HepG2 (cell line): ENCODE data around the gene PML.

ENCODE experiments used
- ARNTL ChIP-seq: sonication (generic); formaldehyde crosslinking; IDR thresholded peaks from 2 replicates; pipeline ENCODE4 v1.4.0; 2020; ENCODE audit warnings: mild to moderate bottlenecking, missing genetic modification reagents
- CTCF ChIP-seq: sonication (generic); formaldehyde crosslinking; IDR thresholded peaks from 2 replicates; pipeline ENCODE4 v1.5.0; 2020; ENCODE audit warnings: mild to moderate bottlenecking, missing genetic modification reagents, moderate library complexity
- ETV6 ChIP-seq: sonication (generic); formaldehyde crosslinking; conservative IDR thresholded peaks from 2 replicates; pipeline ENCODE4 v1.4.0; 2020; ENCODE audit warnings: missing genetic modification reagents
- FIP1L1 ChIP-seq: fragments of 200-400 bp; formaldehyde crosslinking; IDR thresholded peaks from 2 replicates; pipeline ENCODE4 v1.6.1; 2018; ENCODE audit warnings: low read depth, mild to moderate bottlenecking, low read length, moderate library complexity, borderline replicate concordance; ENCODE audit not compliant: insufficient read depth
- NONO ChIP-seq, 2 experiments: fragments of 450-650 bp in 1 of 2; sonication (generic) in 1 of 2; formaldehyde crosslinking in 1 of 2; IDR thresholded peaks in 1 of 2; conservative IDR thresholded peaks in 1 of 2; 2 replicates each; pipeline versions ENCODE4 v1.6.1 to v1.8.0; 2017 to 2022; ENCODE audit warnings: mild to moderate bottlenecking in 1 of 2, missing genetic modification reagents in 1 of 2, moderate library complexity in 1 of 2
- PBX3 ChIP-seq: sonication (generic); formaldehyde crosslinking; IDR thresholded peaks from 2 replicates; pipeline ENCODE4 v1.8.1; 2023; ENCODE audit warnings: missing genetic modification reagents, inconsistent platforms, borderline replicate concordance
- PCBP2 ChIP-seq: fragments of 200-400 bp; formaldehyde crosslinking; optimal IDR thresholded peaks from 2 replicates; pipeline ENCODE3; 2018; ENCODE audit warnings: low read length, low read depth; ENCODE audit not compliant: poor library complexity, severe bottlenecking
- PHF21A ChIP-seq: sonication (generic); formaldehyde crosslinking; IDR thresholded peaks from 2 replicates; pipeline ENCODE4 v1.5.0; 2020; ENCODE audit warnings: mild to moderate bottlenecking, missing genetic modification reagents
- POLR2A ChIP-seq, 2 experiments: IDR thresholded peaks; 2 replicates each; pipeline ENCODE4 v1.6.1; 2011; ENCODE audit warnings: low read depth in 2 of 2, low read length in 2 of 2, mild to moderate bottlenecking in 1 of 2, moderate library complexity in 1 of 2; ENCODE audit not compliant: insufficient read depth in 1 of 2
- REST ChIP-seq, 2 experiments: IDR thresholded peaks; 2 replicates each; pipeline ENCODE4 v1.6.1; 2011 to 2012; ENCODE audit warnings: low read length in 2 of 2, borderline replicate concordance in 1 of 2, low read depth in 1 of 2, mild to moderate bottlenecking in 1 of 2, moderate library complexity in 1 of 2
- ZFP36L2 ChIP-seq: sonication (generic); formaldehyde crosslinking; IDR thresholded peaks from 2 replicates; pipeline ENCODE4 v1.4.0; 2020; ENCODE audit warnings: missing genetic modification reagents
- ZNF431 ChIP-seq: sonication (generic); formaldehyde crosslinking; IDR thresholded peaks from 2 replicates; pipeline ENCODE4 v1.9.0; 2022; ENCODE audit warnings: missing genetic modification reagents, low read depth, mild to moderate bottlenecking, borderline replicate concordance
- ZNF513 ChIP-seq: sonication (generic); formaldehyde crosslinking; conservative IDR thresholded peaks from 2 replicates; pipeline ENCODE4 v1.5.0; 2020; ENCODE audit warnings: missing genetic modification reagents
- ZNF546 ChIP-seq: sonication (generic); formaldehyde crosslinking; conservative IDR thresholded peaks from 2 replicates; pipeline ENCODE4 v1.8.1; 2023; ENCODE audit warnings: mild to moderate bottlenecking, missing genetic modification reagents

GRCh38 chr15:74032606-74033561 is 38.4 kb downstream of the PML start:
- TF ChIP-seq ZNF513 (CRISPR knock-in tag) (no peak), ZNF546 (CRISPR knock-in tag) (no peak), PCBP2 (no peak), ETV6 (no peak), REST (IDR thresholded peaks at IDR 0.05; ENCODE audit: borderline replicate concordance in 1 of 2, low read depth in 1 of 2, low read length in 2 of 2) (no peak), CTCF (CRISPR knock-in tag) (no peak), POLR2A (IDR thresholded peaks at IDR 0.05; ENCODE audit: insufficient read depth in 1 of 2, low read depth in 2 of 2, low read length in 2 of 2) (no peak), ARNTL (CRISPR knock-in tag) (no peak), PBX3 (no peak), PHF21A (CRISPR knock-in tag) (no peak), NONO (IDR thresholded peaks at IDR 0.05) (no peak), NONO (CRISPR knock-in tag; conservative IDR thresholded peaks at IDR 0.05) (no peak), FIP1L1 (no peak), ZFP36L2 (no peak), ZNF431 (CRISPR knock-in tag) (no peak)
